GM19455 (cell line): ENCODE data around the gene MYCBP2.
"Not testable (repeated sequence)": the region's sequence is repeated elsewhere in the genome, so short reads cannot be mapped to it uniquely, and the experiment has no call there.

ENCODE experiments used
- ATAC-seq: cut with Tn5 transposase; IDR thresholded peaks from one replicate; pipeline ENCODE4 v1.9.1; 2021; ENCODE audit not compliant: unreplicated experiment

The MYCBP2 gene

DNA sequence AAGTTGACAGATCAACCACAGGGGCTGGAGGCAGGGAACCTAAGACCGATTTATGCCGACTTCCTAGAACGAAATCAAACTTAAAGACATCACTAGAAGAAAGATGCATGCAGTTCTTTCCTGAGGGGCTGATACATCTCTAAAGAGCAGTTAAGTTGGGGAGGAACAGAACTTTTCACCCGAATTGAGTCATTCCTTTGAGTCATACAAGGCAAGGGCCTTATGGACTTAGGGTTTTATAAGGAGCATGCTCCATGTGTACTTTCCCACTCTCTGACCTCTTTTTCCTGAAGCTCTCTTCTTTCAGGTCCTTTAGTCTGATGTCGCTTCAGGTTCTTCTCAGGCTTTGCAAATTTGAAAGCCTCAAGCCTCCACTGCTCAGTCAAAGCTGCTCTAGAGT is 292.0 kb downstream of the MYCBP2 start:
- no peak for ATAC-seq

DNA sequence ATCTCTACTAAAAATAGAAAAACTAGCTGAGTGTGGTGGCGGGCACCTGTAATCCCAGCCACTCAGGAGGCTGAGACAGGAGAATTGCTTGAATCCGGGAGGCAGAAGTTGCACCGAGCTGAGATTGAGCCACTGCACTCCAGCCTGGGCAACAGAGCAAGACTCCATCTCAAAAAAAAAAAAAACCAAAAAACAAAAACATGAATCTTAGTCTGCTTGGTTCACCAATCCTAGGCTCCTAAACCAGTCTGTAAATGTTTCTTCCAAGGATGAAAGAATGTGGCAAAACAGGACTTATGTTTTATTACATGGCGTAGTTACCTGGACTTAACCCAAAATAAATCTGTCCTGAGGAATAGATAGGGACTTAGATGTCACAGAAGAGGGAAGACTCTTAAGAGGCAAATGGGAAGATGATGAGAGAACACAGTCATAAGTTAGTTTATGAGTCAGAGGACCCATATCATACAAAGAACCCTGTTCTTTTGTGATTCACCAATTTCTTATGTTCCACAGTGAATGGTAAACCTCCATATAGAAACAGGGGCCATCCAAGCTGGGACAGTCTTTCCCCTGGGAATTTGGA is 293.1 kb downstream of the MYCBP2 start:
- ATAC-seq: no peak

DNA sequence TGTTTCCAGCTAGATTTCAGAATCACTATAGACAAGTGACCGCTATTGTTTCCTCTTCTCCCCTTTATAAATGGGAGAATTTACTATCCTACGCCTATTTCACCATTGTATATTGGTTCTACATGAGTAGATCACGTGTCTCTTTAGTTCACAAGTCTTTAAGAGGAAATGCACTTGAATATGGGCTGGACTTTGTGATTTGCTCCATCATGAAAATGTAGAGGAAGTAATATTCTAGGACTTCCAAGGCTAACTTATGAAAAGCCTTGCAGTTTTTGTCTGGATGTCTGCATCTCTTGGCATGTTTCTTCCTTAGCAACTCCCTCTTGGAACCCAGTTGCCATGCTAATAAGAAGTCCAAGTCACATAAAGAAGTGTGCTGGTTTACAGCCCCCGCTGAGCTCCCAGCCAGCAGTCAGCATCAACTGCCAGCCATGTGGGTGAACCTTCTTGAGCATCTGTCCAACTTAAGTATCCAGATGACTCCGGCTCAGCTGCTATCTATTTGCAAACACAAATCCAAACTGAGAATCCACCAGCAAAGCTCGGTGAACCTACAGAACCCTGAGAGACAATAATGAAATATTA is 295.1 kb downstream of the MYCBP2 start:
- ATAC-seq: no peak

DNA sequence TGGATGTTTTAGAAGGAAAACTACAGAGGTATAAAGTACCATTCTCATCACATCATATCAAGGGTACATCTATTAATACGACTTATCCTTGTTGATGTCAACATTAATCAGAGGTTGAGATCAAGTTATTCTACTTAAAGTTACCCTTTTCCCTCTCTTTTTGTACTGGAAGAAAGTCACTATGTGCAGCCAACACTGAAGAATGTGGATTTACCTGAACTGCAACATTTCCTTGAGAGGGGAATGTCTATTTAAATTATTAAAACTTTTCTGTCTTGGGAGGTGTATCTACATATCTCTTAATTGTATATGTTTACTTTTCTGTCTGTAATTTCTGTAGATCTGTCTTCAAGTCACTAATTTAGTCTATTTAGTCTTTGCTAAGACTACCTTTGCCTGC is 297.5 kb downstream of the MYCBP2 start:
- ATAC-seq: no peak

DNA sequence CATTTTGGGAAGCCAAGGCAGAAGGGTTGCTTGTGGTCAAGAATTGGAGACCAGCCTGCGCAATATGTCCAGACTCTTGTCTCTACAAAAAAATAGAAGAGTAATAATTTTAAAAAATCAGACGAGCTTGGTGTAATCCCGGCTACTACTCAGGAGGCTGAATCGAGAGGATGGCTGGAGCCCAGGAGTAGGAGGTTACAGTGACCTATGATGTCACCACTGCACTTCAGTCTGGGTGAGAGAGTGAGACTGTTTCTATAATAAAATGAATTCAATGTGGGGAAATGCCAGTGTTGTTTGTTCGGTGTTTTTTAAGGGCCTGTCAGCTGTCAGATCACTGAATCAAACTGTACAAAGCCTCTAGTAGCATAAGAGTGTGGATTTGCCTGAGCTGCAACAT is 298.7 kb downstream of the MYCBP2 start:
- no peak for ATAC-seq

DNA sequence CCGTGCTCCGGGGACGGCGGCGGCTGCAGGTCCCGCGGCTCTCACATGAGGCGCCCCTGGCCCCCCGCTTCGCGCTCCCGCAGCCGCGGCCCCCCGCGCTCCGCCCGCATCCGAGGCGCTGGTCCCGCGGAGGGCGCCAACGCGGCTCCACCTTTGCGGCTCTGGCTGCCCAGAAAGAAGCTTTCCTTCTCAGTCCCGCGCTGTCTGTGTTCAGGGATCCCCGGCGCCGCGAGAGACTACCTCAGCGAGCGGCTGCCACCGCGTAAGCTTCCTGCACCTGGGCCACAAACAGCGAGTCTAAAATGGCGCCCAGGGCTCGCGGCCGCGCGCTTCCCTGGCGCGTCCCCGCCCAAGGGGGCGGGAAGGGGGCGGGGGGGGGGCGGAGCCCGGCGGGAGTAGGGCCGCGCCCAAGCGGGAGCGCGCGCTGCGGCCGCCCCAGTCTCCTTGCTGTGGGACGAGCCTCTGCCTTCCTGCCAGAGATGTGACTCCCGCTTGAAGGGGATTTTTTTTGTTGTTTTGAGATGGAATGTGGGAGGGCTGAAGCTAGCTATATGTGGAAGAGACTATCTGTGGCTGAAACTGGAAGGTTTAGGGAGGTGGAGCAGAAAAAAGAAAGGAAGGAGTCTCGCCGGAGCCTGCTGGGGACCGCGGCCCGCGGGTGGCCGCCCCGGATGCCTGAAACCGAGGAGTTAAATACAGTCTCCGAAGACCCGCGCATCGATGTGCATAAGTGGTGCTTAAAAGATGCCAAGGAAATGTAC is 299.9 kb downstream of the MYCBP2 start, which contains the start of gene FBXL3:
Gene FBXL3 (minus strand): TSS at position 299 of the 761 bp plus-strand sequence. CDS start 5,299 bp downstream, outside the sequence.
- ATAC-seq: peak; percentile 62

DNA sequence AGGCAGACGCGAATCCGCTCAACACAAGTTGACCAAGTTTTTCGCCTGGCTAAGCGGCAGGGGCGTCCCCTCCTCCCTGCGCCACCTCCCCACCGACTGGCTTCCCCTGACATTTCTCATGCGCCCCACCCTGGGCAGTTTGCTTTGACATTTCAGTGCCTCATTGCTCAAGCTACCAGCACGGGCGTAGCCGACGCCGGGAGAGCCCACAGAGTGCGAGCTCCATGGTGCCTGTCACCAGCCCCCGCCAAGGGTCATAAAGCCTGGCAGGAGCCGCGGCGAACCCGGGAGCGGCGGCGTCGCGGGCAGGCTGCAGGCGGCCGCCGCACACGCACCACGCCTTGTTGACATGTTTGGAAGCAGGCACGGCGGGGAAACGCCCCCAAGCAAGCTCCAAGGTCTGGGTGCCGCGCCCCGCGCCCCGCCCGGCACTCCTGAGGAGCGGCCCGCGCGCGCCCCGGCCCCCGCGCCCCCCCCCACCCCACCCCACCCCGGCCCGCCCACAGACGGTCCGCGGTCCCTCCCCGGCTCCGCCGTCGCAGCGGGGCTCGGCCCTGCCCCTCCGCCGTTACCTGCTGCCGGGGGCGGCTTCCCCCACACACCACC is 300.5 kb downstream of the MYCBP2 start:
- peak; percentile 59 for ATAC-seq

GRCh38 chr13:77022341-77022740 is 304.6 kb downstream of the MYCBP2 start:
- ATAC-seq: no peak

GRCh38 chr13:77019756-77020155 is 307.1 kb downstream of the MYCBP2 start:
- no peak for ATAC-seq

DNA sequence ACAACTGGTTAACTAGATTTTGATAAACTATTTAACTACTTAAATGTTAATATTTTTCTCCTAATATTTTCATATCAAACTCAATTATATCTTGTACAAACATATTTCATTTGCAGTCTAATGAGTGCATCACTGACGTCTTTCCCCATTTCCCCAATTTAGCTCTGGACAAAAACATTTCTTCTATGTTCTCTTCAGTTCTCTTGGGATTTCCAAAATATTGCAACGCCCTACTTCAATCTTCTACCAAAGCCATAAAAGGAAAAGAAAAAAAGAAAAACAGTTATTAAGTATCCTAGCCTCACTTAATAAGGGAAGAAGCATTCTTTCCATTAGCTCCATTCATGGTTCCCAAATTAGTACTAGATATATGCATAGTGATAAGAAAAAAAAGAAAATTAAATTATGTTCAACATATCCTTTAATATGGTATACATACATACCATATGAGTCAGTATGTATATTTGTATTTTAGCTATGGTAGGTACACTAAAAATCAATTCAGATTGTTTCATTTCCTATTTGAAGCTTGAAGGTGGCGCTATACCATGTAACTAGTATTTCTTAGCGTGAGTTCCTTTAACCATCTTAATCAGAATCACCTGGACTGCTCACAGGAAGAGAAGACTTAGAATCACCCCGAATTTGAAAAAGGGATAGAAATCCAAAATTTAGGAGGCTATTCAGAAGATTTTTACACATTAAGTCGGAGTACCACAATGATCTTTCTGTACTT is 309.8 kb downstream of the MYCBP2 start:
- ATAC-seq: no peak

DNA sequence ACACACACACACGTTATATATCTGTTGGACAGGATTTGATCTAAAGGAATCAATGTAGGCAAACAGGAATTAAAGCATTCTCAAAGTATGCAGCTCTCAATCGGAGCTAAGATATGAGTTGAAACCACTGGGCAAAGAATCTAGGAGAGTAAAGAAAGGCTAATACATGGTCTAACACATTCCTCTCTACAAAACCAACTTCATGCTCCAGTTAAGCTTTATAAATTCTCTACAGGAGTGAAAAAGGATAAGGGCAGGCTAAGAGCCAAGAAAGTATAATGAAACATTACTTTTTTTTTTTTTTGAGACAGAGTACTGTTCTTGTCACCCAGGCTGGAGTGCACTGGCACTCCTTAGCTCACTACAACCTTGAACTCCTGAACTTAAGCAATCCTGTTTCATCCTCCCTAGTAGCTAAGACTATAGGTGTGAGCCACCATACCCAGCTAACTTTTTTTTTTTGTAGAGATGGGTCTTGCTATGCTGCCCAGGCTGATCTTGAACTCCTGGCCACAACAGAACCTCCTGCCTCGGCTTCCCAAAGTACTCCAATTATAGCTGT is 310.6 kb downstream of the MYCBP2 start:
- no peak for ATAC-seq

GRCh38 chr13:77014906-77015685 is 311.8 kb downstream of the MYCBP2 start:
- ATAC-seq: no peak

GRCh38 chr13:77013853-77014542 is 312.9 kb downstream of the MYCBP2 start:
- ATAC-seq: no peak

DNA sequence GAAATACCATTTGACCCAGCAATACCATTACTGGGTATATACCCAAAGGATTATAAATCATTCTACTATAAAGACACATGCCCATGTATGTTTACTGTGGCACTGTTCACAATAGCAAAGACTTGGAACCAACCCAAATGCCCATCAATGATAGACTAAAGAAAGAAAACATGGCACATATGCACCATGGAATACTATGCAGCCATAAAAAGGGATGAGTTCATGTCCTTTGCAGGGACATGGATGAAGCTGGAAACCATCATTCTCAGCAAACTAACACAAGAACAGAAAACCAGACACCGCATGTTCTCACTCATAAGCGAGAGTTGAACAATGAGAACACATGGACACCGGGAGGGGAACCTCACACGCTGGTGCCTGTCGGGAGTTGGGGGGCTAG is 317.2 kb downstream of the MYCBP2 start:
- ATAC-seq: not testable (repeated sequence)

GRCh38 chr13:77009011-77009410 is 317.9 kb downstream of the MYCBP2 start:
- ATAC-seq: peak; percentile 53

- not testable (repeated sequence) for ATAC-seq
These were observed 318.6 kb downstream of the MYCBP2 start for GRCh38 chr13:77008337-77008736.

- no peak for ATAC-seq
These were observed 324.2 kb downstream of the MYCBP2 start for GRCh38 chr13:77002590-77003190.

DNA sequence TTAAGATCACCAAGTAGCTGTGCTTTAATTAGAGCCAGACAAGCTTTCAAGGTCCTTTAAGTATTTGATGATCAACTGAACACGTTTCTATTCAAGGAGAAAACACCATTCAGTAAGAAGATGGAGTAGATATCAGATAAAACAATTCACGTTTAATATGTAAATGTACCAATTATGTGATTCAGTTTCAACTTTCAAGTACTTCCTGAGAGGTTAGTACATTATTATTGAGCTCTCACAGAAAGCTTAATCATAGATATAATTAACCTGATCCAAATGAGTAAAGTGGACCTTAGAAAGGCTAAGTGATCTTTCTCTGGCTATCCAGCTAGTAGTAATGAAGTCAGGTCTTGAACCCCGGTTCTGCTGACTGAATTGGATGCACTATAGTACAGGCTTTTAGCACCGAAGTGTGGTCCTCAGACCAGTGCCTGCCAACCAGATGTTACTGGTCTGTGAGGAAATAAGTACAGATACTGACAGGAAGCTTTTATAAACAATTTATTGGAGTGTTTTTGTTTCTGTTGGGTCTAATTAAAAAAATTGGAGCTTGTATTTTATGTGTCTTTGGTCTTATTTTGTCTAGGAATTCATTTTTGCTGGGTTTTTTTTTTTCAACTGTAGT is 324.8 kb downstream of the MYCBP2 start:
- ATAC-seq: no peak

- no peak for ATAC-seq
These were observed 325.4 kb downstream of the MYCBP2 start for GRCh38 chr13:77001540-77001939.
